HL-60 (cell line): ENCODE measurements around the gene SPTAN1.

Experiments
- CTCF ChIP-seq: IDR thresholded peaks from one replicate; pipeline ENCODE4 v1.5.1; 2011; ENCODE audit warnings: low read length, control low read depth, inconsistent platforms; ENCODE audit not compliant: insufficient read depth
- GABPA ChIP-seq: IDR thresholded peaks from 2 replicates; pipeline ENCODE4 v1.6.1; 2012; ENCODE audit warnings: low read depth
- POLR2AphosphoS5 ChIP-seq: IDR thresholded peaks from 2 replicates; pipeline ENCODE4 v1.6.1; 2012; ENCODE audit warnings: low read depth
- REST ChIP-seq: IDR thresholded peaks from 2 replicates; pipeline ENCODE4 v1.6.1; 2012; ENCODE audit warnings: low read depth; ENCODE audit not compliant: insufficient replicate concordance
- SPI1 ChIP-seq: IDR thresholded peaks from 2 replicates; pipeline ENCODE4 v1.6.1; 2012; ENCODE audit warnings: low read depth, mild to moderate bottlenecking, borderline replicate concordance

GRCh38 chr9:128603697-128604096, 51.3 kb downstream of the SPTAN1 start:
- TF ChIP-seq POLR2AphosphoS5: no peak
- TF ChIP-seq CTCF: no peak
- no peak for TF ChIP-seq GABPA
- no peak for TF ChIP-seq REST
- TF ChIP-seq SPI1: no peak
